Neural cell (in vitro differentiated cells): ENCODE measurements around the gene NOL4L. TPM values are rescaled to one million over a fixed set of nuclear protein-coding genes. Genes with fewer than 3 reads are reported as not detected.
"Not testable (repeated sequence)": the region's sequence is repeated elsewhere in the genome, so short reads cannot be mapped to it uniquely, and the experiment has no call there.

Experiments
- H2AFZ ChIP-seq: fragments of 200-600, 300-800 bp; sonication (generic), shearing (Covaris generic); 2 replicates; pipeline ENCODE4 v1.6.0; 2014; ENCODE audit warnings: low read depth, mild to moderate bottlenecking, antibody characterized with exemption, low read length, moderate library complexity
- H3F3A ChIP-seq: fragments of 200-600 bp; shearing (Covaris generic); 2 replicates; pipeline ENCODE4 v1.6.1; 2016; ENCODE audit warnings: mild to moderate bottlenecking, moderate library complexity, mixed read lengths, antibody characterized with exemption, low read length; ENCODE audit not compliant: insufficient read depth, poor library complexity, severe bottlenecking
- H3K27ac ChIP-seq: fragments of 200-600, 300-800 bp; sonication (generic), shearing (Covaris generic); 2 replicates; pipeline ENCODE4 v1.5.1; 2014; ENCODE audit warnings: mild to moderate bottlenecking, low read length, moderate library complexity
- H3K27me3 ChIP-seq: fragments of 300-800, 200-600 bp; sonication (generic), shearing (Covaris generic); 2 replicates; pipeline ENCODE4 v1.6.0; 2014; ENCODE audit warnings: mild to moderate bottlenecking, low read depth, low read length, moderate library complexity; ENCODE audit not compliant: insufficient read depth
- H3K36me3 ChIP-seq: fragments of 300-800, 200-600 bp; sonication (generic), shearing (Covaris generic); 2 replicates; pipeline ENCODE4 v1.5.1; 2014; ENCODE audit warnings: mild to moderate bottlenecking, antibody characterized with exemption, low read length, moderate library complexity; ENCODE audit not compliant: insufficient read depth
- H3K4me2 ChIP-seq: fragments of 300-800, 200-600 bp; sonication (generic), shearing (Covaris generic); 2 replicates; pipeline ENCODE4 v1.6.0; 2014; ENCODE audit warnings: mild to moderate bottlenecking, low read length
- H3K4me3 ChIP-seq: fragments of 300-800, 200-600 bp; sonication (generic), shearing (Covaris generic); 2 replicates; pipeline ENCODE4 v1.5.1; 2014; ENCODE audit warnings: mild to moderate bottlenecking, low read length, moderate library complexity
- H3K79me2 ChIP-seq: fragments of 200-600 bp; shearing (Covaris generic); replicated peaks from 2 replicates; pipeline ENCODE4 v1.6.0; 2014; ENCODE audit warnings: mild to moderate bottlenecking, low read length, moderate library complexity; ENCODE audit not compliant: insufficient read depth
- H3K9ac ChIP-seq: fragments of 300-800, 200-600 bp; sonication (generic), shearing (Covaris generic); 2 replicates; pipeline ENCODE4 v1.6.1; 2016; ENCODE audit warnings: mild to moderate bottlenecking, low read length, mixed read lengths
- H3K9me2 ChIP-seq: fragments of 200-600 bp; shearing (Covaris generic); 2 replicates; pipeline ENCODE4 v1.6.1; 2016; ENCODE audit warnings: mild to moderate bottlenecking, low read length, mixed read lengths; ENCODE audit not compliant: insufficient read depth
- H3K9me3 ChIP-seq: fragments of 200-600, 300-800 bp; sonication (generic), shearing (Covaris generic); 2 replicates; pipeline ENCODE4 v1.6.1; 2016; ENCODE audit warnings: mild to moderate bottlenecking, mixed run types, low read length, moderate library complexity, mixed read lengths
- H4K20me1 ChIP-seq: fragments of 200-600 bp; shearing (Covaris generic); 2 replicates; pipeline ENCODE4 v1.6.1; 2016; ENCODE audit warnings: mild to moderate bottlenecking, mixed run types; ENCODE audit not compliant: insufficient read depth
- CTCF ChIP-seq: fragments of 450-650 bp; IDR thresholded peaks from 2 replicates; pipeline ENCODE4 v1.5.1; 2014; ENCODE audit warnings: antibody characterized with exemption, mild to moderate bottlenecking, moderate library complexity; ENCODE audit not compliant: poor library complexity, severe bottlenecking
- EP300 ChIP-seq: fragments of 450-650 bp; conservative IDR thresholded peaks from 2 replicates; pipeline ENCODE4 v1.6.1; 2014; ENCODE audit warnings: antibody characterized with exemption, mild to moderate bottlenecking, moderate library complexity; ENCODE audit not compliant: poor library complexity, severe bottlenecking
- EZH2 ChIP-seq: fragments of 200-600, 300-800 bp; shearing (Covaris generic), sonication (generic); IDR thresholded peaks from 2 replicates; pipeline ENCODE4 v1.6.1; 2014; ENCODE audit warnings: antibody characterized with exemption, low read length, borderline replicate concordance, mild to moderate bottlenecking; ENCODE audit not compliant: insufficient read depth, poor library complexity, severe bottlenecking
- MXI1 ChIP-seq: fragments of 450-650 bp; conservative IDR thresholded peaks from 2 replicates; pipeline ENCODE4 v1.6.1; 2014; ENCODE audit warnings: antibody characterized with exemption, mild to moderate bottlenecking; ENCODE audit not compliant: poor library complexity, severe bottlenecking
- POLR2AphosphoS5 ChIP-seq: IDR thresholded peaks from 2 replicates; pipeline ENCODE4 v1.6.1; 2012
- RAD21 ChIP-seq: fragments of 450-650 bp; conservative IDR thresholded peaks from 2 replicates; pipeline ENCODE4 v1.6.1; 2014; ENCODE audit warnings: antibody characterized with exemption, mild to moderate bottlenecking, moderate library complexity
- SMC3 ChIP-seq: fragments of 450-650 bp; conservative IDR thresholded peaks from 2 replicates; pipeline ENCODE4 v1.6.1; 2014; ENCODE audit warnings: antibody characterized with exemption, mild to moderate bottlenecking, moderate library complexity; ENCODE audit not compliant: poor library complexity
- TAF1 ChIP-seq: IDR thresholded peaks from 2 replicates; pipeline ENCODE4 v1.6.1; 2012; ENCODE audit warnings: low read depth
- polyA plus RNA-seq: library from polyadenylated mRNA; depleted of rRNA; stranded (reverse); fragments of >200 nt; gene quantifications from 2 replicates; pipeline ENCODE4 v1.2.3, GENCODE V29; 2014

Gene NOL4L
- polyA plus RNA-seq, 1 donor from 2014 or later: 20.4 TPM

- Histone ChIP-seq H3K4me2 (no peak overlapping the region), H3K9me2 (no peaks in the 10 kb centered on the region), H4K20me1 (no peaks in the 10 kb centered on the region), H3K9ac (no peak overlapping the region), H3K79me2 (peaks cover 34% of the 10 kb centered on the region), H3K36me3 (no peaks in the 10 kb centered on the region), H3F3A (no peaks in the 10 kb centered on the region), H2AFZ (no peak overlapping the region), H3K4me3 (no peak overlapping the region), H3K9me3 (no peaks in the 10 kb centered on the region), H3K27ac (no peak overlapping the region), H3K27me3 (no peaks in the 10 kb centered on the region)
- TF ChIP-seq RAD21: no peak
- TF ChIP-seq MXI1: no peak
- no peak for TF ChIP-seq EP300
- no peak for TF ChIP-seq TAF1
- TF ChIP-seq CTCF: no peak
- no peak for TF ChIP-seq EZH2
- no peak for TF ChIP-seq SMC3
Measured at GRCh38 chr20:32578840-32579390, 6.2 kb downstream of the NOL4L start.

- H3F3A ChIP-seq: not testable (repeated sequence)
Measured at GRCh38 chr20:32578062-32578461, 7.1 kb downstream of the NOL4L start.

GRCh38 chr20:32577657-32578056 is 7.5 kb downstream of the NOL4L start:
- peaks cover 40% of the 10 kb centered on the region for H3K79me2 ChIP-seq
- H3K9me3 ChIP-seq: no peaks in the 10 kb centered on the region
- no peak overlapping the region for H3K27ac ChIP-seq
- no peaks in the 10 kb centered on the region for H3K27me3 ChIP-seq
- H3K4me2 ChIP-seq: no peak overlapping the region
- no peak overlapping the region for H3K4me3 ChIP-seq
- no peak overlapping the region for H3K9ac ChIP-seq
- H4K20me1 ChIP-seq: no peaks in the 10 kb centered on the region
- no peaks in the 10 kb centered on the region for H3K36me3 ChIP-seq
- H3F3A ChIP-seq: no peaks in the 10 kb centered on the region
- H2AFZ ChIP-seq: no peak overlapping the region
- TF ChIP-seq EP300 (no peak), CTCF (no peak), SMC3 (no peak), RAD21 (no peak), POLR2AphosphoS5 (no peak), EZH2 (no peak)
- no peaks in the 10 kb centered on the region for H3K9me2 ChIP-seq

More at GRCh38 chr20:32578062-32578461, 7.1 kb downstream of the NOL4L start:
- H3K9me2 ChIP-seq, H3K4me2 ChIP-seq, H3K36me3 ChIP-seq, H3K9me3 ChIP-seq, H3K4me3 ChIP-seq, H2AFZ ChIP-seq, H3K27me3 ChIP-seq, H4K20me1 ChIP-seq, H3K27ac ChIP-seq, H3K9ac ChIP-seq: not testable (repeated sequence)
- H3K79me2 ChIP-seq: peaks cover 38% of the 10 kb centered on the region
